ENCODE data around the gene GCN1.

DNA sequence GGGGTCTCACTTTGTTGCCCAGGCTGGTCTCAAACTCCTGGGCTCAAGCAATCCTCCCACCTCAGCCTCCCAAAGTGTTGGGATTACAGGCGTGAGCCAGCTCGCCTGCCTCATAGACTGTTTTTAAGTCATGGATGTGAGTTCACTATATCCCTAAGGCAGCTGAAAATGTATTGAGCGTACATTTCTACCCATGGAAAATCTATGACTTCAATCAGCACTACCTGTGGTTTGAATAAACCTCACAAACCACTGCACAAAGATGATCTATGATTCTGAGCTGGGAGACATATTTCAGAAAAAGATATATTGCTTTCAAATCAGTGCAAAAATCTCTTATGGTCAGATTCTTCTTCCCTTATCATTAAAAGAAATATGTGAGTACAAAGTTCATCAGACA is 22.5 kb downstream of the GCN1 start:
- no peak for TF ChIP-seq EZH2 (IDR thresholded peaks at IDR 0.05; ENCODE audit: low read depth)
- TF ChIP-seq, protein P1, sequence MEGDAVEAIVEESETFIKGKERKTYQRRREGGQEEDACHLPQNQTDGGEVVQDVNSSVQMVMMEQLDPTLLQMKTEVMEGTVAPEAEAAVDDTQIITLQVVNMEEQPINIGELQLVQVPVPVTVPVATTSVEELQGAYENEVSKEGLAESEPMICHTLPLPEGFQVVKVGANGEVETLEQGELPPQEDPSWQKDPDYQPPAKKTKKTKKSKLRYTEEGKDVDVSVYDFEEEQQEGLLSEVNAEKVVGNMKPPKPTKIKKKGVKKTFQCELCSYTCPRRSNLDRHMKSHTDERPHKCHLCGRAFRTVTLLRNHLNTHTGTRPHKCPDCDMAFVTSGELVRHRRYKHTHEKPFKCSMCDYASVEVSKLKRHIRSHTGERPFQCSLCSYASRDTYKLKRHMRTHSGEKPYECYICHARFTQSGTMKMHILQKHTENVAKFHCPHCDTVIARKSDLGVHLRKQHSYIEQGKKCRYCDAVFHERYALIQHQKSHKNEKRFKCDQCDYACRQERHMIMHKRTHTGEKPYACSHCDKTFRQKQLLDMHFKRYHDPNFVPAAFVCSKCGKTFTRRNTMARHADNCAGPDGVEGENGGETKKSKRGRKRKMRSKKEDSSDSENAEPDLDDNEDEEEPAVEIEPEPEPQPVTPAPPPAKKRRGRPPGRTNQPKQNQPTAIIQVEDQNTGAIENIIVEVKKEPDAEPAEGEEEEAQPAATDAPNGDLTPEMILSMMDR (conservative IDR thresholded peaks at IDR 0.05): no peak

Measured in PC-9 (cell line).